ENCODE data around the gene PPARG. TPM values are rescaled to one million over a fixed set of nuclear protein-coding genes. Genes with fewer than 3 reads are reported as not detected.
"Not testable (repeated sequence)": the region's sequence is repeated elsewhere in the genome, so short reads cannot be mapped to it uniquely, and the experiment has no call there.

The PPARG gene
- total and polyA plus RNA-seq, 10 donors = 5.5 to 28.0 (median 19.4) TPM

GRCh38 chr3:12454076-12454815 lies 165.4 kb downstream of the PPARG start:
- TF ChIP-seq POLR2AphosphoS5 (IDR thresholded peaks at IDR 0.05) = no peak
- TF ChIP-seq CTCF (IDR thresholded peaks at IDR 0.05 in 8 of 11, conservative IDR thresholded peaks at IDR 0.05 in 3 of 11) = no peak
- no peak for TF ChIP-seq POLR2A (IDR thresholded peaks at IDR 0.05)
- H3K9me3 ChIP-seq = peaks cover 0 to 5% (median 0%) of the 10 kb centered on the region in 8 donors
- 74 to 85% (median 83%) methylated on average over 6 of the region's 6 CpGs for WGBS, 5 donors
- DNase-seq = no peak
- no peaks in the 10 kb centered on the region for H3K27me3 ChIP-seq (replicated peaks in 1 of 7)
- H3K36me3 ChIP-seq = no peaks in the 10 kb centered on the region
- no peak overlapping the region for H3K4me3 ChIP-seq
- H3K4me1 ChIP-seq = peaks cover 0 to 8% (median under 1%) of the 10 kb centered on the region in 6 donors
- no peak overlapping the region for H3K27ac ChIP-seq
- intact Hi-C loops (cut with DNase I; ENCODE audit: low total_unique reads) = no loop called here

- TF ChIP-seq POLR2A (IDR thresholded peaks at IDR 0.05) (no peak), POLR2AphosphoS5 (IDR thresholded peaks at IDR 0.05) (no peak), CTCF (IDR thresholded peaks at IDR 0.05 in 8 of 11, conservative IDR thresholded peaks at IDR 0.05 in 3 of 11) (no peak)
- Histone ChIP-seq H3K4me3 (no peak overlapping the region), H3K9me3 (peaks cover 0 to 5% (median 0%) of the 10 kb centered on the region in 8 donors), H3K36me3 (no peaks in the 10 kb centered on the region), H3K27me3 (replicated peaks in 1 of 7) (no peaks in the 10 kb centered on the region), H3K27ac (no peak overlapping the region), H3K4me1 (peaks cover 0 to 12% (median 3%) of the 10 kb centered on the region in 6 donors)
- no peak for DNase-seq
- WGBS, 5 donors = 65 to 97% (median 87%) methylated on average over 2 of the region's 2 CpGs
- intact Hi-C loops (cut with DNase I; ENCODE audit: low total_unique reads) = no loop called here
Observed at GRCh38 chr3:12454816-12455121, 165.9 kb downstream of the PPARG start.

GRCh38 chr3:12455740-12456139 lies 166.9 kb downstream of the PPARG start:
- TF ChIP-seq CTCF (IDR thresholded peaks at IDR 0.05 in 8 of 11, conservative IDR thresholded peaks at IDR 0.05 in 3 of 11) = no peak
- no peak for TF ChIP-seq POLR2A (IDR thresholded peaks at IDR 0.05)
- Histone ChIP-seq H3K4me3 (no peak overlapping the region), H3K27ac (no peak overlapping the region), H3K27me3 (replicated peaks in 1 of 7) (no peaks in the 10 kb centered on the region), H3K4me1 (peaks cover 0 to 12% (median 3%) of the 10 kb centered on the region in 6 donors), H3K36me3 (no peaks in the 10 kb centered on the region), H3K9me3 (peaks cover 0 to 5% (median 0%) of the 10 kb centered on the region in 8 donors)
- 90 to 95% (median 93%) methylated on average over 7 of the region's 7 CpGs for WGBS, 5 donors
- intact Hi-C loops (cut with DNase I; ENCODE audit: low total_unique reads) = no loop called here
- DNase-seq = no peak

GRCh38 chr3:12456441-12456840 lies 167.6 kb downstream of the PPARG start:
- H3K27ac ChIP-seq = no peak overlapping the region
- H3K27me3 ChIP-seq (replicated peaks in 1 of 7) = no peaks in the 10 kb centered on the region
- peaks cover 0 to 5% (median 0%) of the 10 kb centered on the region in 8 donors for H3K9me3 ChIP-seq
- no peaks in the 10 kb centered on the region for H3K36me3 ChIP-seq
- intact Hi-C loops (cut with DNase I; ENCODE audit: low total_unique reads) = no loop called here
- peaks cover 0 to 13% (median 3%) of the 10 kb centered on the region in 6 donors for H3K4me1 ChIP-seq
- DNase-seq = no peak
- TF ChIP-seq POLR2A (IDR thresholded peaks at IDR 0.05) (no peak), POLR2AphosphoS5 (IDR thresholded peaks at IDR 0.05) (no peak), CTCF (IDR thresholded peaks at IDR 0.05 in 8 of 11, conservative IDR thresholded peaks at IDR 0.05 in 3 of 11) (no peak)
- H3K4me3 ChIP-seq = no peak overlapping the region
- WGBS, 5 donors = 53 to 67% (median 56%) methylated on average over 3 of the region's 3 CpGs

- DNase-seq; H3K36me3 ChIP-seq; H3K9me3 ChIP-seq; H3K27me3 ChIP-seq (replicated peaks in 1 of 7); intact Hi-C loops (cut with DNase I; ENCODE audit: low total_unique reads); H3K4me3 ChIP-seq; H3K27ac ChIP-seq: not testable (repeated sequence)
- WGBS, 5 donors = 71 to 92% (median 87%) methylated on average over 4 of the region's 4 CpGs
- H3K4me1 ChIP-seq = peaks cover 0 to 22% (median 9%) of the 10 kb centered on the region in 6 donors
Observed at GRCh38 chr3:12457380-12457779, 168.5 kb downstream of the PPARG start.

Measured in spleen (tissue), 11 donors.